CMK (cell line): ENCODE results near the gene CD96.
"Not testable (repeated sequence)": the region's sequence is repeated elsewhere in the genome, so short reads cannot be mapped to it uniquely, and the experiment has no call there.

ENCODE experiments used
- DNase-seq: peaks from one replicate; pipeline ENCODE4 v3.0.0-alpha.2; 2010; ENCODE audit warnings: low read depth

Gene CD96

DNA sequence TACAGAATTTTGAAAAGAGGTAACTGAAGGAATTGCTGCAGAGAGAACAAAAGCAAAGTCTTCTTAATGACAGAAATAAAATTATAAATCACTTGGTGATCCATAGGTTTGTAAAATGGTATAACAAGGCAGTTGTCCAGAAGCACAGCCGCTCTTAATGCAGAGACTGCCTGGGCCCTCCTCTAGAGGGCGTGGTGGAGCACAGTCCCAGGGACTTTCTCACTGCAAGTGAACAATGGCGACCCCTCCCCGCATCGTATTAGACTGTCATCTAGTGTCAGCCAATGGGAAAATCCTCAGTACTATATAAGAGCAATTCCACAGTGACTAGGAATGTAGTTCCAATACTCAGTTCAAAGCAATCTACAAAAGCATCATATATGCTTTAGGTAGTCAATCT is 79.5 kb downstream of the CD96 start:
- DNase-seq, result peak; percentile 8

DNA sequence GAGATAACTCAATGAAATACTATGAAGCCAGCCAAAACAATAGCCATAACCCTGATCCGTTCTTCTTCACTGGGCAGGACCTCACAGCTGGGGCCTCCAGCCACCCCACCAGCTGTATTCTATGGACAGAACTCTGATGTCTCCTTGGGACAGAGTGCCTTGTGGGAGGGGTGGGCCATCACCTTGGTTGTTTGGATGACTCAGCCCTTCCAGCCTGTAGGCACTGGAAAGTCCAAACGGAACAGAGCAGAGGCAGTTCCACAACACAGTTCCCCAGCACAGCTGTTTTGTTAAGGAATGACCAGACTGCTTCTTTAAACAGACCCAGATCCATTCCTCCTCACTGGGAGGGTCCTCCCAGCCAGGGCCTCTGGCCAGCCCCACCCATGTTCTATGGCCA is 85.1 kb downstream of the CD96 start:
- no peak for DNase-seq

DNA sequence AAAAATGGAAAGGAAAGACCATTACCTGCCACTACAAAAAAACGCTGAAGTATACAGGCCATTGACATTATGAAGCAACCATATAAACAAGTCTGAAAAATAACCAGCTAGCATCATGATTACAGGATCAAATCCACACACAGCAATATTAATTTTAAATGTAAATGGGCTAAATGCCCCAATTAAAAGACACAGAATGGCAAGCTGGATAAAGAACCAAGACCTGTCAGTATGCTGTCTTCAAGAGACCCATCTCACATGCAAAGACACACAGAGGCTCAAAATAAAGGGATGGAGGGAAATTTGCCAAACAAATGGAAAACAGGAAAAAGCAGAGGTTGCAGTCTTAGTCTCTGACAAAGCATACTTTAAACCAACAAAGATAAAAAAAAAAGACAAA is 87.0 kb downstream of the CD96 start:
- DNase-seq, result not testable (repeated sequence)

DNA sequence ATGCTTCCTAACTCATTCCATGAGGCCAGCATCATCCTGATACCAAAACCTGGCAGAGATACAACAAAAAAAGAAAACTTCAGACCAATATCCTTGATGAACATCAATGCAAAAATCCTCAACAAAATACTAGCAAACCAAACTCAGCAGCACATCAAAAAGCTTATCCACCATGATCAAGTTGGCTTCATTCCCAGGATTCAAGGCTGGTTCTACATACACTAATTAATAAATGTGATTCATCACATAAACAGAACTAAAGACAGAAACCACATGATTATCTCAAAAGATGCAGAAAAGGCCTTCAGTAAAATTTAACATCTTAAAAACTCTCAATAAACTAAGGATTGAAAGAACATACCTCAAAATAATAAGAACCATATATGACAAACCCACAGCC is 88.6 kb downstream of the CD96 start:
- not testable (repeated sequence) for DNase-seq

DNA sequence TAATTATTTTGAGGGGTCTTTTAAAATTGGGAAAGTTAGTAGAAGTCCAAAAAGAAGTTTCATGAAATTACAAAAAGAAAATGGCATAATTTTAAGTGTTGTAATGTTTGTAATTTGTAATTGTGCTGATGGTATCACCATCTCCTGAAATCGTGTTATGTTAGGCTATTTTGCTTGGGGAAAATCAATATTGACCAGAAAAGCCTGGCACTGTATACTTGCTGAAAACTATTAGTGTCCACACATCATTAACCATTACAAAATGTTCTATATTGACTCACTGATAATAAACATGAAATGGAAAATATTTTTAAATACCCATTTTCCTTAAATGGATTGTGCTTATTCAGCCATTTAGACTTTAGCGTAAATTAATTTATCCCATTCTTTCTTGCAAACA is 93.4 kb downstream of the CD96 start:
- no peak for DNase-seq

DNA sequence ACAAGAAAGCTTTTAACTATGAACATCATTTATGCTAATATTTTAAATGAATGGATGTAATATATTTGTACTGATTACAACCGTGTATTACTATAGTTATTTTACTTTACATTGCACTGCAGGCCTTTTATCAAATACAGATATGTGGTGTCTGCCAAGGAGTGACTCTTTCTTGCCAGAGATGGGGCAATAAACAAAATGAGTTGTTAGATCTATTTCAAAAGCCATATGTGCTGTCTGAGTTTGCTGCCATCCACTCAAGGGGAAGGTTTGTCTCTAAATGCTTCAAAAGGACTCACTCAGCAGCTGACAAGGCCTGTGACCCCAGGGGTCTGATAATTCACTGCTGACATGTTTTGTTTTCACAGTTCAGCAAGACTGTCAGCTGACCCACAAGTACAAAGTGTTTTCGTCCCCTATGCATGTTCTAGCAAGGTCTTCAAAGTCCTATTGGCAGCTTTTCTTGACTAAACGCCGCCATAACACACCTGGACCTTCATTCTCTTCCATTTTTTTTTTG is 94.4 kb downstream of the CD96 start:
- no peak for DNase-seq

DNA sequence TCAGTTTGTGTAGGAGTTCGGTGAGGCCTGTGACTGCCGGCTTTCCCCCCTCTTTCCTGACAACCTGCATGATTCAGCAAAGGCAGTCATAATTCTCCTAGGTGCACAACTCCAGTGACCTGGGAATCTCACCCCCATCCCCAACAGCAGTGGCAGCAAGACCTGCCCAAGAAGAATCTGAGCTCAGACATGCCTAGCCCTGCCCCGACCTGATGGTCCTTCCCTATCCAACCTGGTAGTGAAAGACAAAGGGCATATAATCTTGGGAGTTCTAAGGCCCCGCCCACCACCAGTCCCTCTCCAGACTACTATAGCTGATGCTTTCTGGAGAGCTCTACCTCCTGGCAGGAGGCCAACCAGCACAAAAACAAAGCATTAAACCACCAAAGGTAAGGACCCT is 97.3 kb downstream of the CD96 start:
- no peak for DNase-seq

DNA sequence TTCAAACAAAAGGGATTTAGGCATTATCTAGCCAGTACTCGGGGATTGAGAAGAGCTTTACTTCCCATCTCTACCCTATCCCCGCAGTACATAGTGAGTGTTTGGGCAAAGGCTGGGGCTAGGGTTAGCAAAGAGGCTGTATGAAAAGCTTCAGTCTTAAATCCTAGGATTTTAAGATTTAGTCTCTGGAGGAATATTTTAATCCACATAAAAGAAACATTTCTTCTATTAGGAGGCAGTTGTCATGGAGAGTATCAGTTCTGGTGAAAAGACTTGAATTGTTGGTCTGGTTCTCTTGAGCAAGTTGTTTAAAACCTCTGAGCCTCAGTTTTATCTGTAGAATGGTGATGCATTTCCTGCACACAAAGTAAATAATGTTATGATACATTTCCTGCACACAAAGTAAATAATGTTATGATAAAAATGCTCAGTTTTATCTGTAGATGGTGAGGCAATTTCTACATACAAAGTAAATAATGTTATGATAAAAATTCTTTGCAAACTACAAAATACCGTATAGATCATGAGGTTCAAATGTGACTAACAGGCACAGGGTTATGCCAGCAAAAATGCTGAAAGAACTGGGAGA is 107.1 kb downstream of the CD96 start:
- no peak for DNase-seq

DNA sequence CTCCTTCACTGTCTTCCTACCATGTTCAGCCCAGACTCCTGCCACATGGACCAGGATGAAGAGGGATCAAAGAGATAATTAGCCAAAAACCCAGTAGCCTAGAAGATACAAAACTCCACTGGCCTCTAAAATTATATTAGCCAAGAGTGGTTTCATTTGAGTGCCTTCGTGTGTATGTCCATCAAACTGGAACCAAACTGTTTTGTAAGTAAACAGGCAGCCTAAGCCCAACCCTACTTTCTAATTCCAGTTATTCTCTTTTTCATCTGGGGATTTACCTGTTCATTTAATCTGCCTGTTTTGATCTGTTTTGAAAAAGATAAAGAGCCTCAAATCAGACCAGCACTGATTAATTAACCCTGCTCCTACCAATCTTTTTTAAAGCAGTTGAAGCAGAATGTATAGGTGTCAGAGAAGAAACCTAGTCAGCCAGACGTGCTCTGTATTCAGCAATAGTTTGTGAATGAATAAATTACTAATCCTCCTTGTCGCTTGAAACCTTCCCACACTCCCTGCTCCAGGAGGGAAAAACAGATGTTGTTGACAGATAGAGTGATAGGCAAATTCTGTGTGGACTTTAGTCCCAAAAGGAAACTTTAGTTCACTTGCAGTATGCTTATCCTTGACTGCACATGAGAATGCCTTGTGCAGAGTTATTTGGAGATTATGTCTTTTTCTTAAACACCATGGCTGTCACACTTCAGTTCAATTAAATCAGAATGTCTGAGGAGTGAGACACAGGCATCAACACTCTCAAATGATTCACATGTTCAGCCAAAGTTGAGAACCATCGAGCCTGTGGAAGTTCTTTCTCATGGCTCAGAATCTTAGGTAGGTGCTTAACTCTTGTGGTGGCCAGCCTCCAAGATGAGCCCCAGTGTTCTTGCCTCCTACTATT is 108.6 kb downstream of the CD96 start:
- DNase-seq, result no peak

DNA sequence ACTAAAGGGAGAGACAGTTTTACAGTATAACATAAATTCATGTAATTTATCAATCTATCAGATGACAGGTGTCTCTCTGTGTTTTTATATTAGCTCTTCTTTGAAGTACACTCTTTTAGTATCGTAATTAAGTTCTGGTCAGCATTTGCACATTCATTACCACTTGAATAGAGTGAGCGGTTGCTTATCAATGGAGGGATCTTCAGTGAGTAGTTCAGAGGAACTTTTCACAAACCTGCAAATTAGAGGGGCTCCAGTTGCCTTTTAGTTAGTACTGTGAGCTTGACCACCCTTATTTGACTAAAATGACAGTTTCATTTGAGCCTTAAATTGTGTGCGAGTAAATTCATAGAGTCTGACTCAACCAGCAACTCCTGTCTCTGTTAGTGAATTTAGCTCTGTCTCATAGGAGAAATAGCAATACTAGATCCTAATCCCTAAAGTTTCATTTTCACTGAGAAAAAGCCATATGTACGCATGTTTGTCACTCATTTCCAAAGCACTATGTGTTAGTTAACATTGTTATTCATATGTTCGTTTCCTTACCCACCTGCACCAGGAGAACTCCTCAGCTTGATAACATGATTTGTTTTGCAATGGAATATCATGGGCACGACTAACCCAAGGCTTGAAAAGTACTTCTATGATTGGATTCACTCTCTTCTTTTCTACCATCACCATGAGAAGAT is 110.6 kb downstream of the CD96 start:
- DNase-seq, result no peak

DNA sequence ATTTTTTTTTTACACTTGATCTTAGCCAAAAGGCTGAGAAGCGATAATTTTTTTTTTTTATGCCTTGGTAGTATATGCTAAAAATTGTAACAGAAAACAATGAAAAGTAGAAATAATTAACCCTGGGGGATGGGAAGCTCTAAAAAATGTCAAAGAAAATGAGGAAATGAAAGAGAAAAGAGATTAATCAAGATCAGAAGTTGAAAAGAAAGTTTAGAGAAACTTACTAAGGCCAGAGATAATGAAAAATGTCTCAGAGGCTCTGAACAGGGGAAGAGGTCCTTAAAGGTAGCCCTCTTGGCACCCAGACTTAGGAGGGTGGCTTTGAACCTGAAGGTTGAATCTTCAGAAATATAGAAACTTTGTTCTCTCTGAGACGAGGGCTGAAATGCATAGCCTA is 111.8 kb downstream of the CD96 start:
- no peak for DNase-seq

DNA sequence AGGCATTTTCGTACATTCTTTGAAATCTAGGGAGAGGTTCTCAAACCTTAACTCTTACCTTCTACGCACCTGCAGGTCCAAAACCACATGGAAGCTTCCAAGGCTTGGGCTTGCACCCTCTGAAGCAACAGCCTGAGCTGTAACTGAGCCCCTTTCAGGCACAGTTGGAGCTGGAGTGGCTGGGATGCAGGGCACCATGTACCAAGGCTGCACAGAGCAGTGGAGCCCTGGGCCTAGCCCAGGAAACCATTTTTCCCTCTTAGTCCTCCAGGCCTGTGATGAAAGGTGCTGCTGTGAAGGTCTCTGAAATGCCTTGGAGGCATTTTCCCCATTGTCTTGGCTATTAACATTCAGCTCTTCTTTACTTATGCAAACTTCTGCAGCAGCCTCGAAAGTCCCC is 120.0 kb downstream of the CD96 start:
- DNase-seq, result no peak

DNA sequence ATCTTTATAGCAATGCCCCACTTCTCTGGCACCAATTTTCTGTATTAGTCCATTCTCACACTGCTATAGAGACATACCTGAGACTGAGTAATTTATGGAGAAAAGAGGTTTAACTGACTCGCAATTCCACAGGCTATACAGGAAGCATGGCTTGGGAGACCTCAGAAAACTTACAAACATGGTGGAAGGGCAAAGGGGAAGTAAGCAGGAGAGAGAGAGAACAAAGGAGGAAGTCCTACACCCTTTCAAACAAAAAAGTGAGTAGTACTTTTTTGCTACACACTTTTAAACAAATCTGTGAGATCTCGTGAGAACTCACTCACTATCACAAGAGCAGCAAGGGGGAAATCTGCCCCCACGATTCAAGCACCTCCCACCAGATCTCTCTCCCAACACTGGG is 120.9 kb downstream of the CD96 start:
- DNase-seq, result no peak

DNA sequence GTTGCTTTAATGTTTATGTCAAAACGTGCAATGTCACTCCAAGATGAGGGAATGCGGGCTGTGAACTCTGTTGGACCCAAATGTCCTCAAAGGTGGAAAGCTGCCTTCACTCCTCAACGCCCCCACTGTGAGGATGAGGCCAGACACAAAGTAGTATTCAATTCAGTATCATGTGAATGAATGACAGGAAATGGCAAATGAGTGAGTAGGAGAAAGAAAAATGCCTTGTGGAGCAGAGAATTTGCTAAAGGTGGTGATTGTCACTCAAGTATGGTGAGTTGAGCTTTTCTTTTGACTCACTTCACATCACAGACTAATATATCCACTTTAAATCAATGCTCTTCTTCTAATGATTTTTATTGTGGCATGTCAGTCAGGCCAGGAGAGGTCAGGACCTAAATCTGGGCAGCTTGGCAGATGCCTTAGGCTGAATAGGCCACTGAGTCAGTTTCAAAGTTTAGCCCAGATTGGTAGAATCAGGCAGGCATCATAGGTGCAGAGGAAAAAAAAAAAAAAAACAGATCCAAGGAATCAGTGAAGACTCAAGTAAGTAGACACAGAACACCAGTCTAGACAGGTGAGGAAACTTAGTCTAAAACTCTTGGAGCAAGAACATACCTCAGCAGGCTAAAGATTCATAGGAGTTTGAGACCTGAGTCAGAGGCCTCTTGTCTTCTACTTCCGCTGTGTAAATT is 124.2 kb downstream of the CD96 start:
- no peak for DNase-seq

DNA sequence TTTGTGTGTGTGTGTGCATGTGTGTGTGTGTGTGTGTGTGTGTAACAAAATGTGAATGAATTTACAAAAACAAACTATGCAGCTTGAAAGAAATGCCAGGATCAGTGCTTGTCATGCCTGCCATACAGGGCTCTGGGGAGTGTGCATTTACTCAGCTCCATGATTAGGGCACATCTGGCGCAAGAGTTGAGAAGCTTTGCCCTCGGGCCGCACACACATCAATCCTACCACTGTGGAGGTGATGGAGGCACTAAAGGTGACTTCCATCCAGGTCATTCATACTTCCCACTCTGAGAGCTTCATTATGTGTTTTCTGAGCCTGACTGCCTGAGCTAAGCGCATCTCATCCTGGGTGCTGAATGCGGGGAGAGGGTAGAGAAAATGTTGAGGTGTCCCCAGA is 125.2 kb downstream of the CD96 start:
- DNase-seq, result no peak

DNA sequence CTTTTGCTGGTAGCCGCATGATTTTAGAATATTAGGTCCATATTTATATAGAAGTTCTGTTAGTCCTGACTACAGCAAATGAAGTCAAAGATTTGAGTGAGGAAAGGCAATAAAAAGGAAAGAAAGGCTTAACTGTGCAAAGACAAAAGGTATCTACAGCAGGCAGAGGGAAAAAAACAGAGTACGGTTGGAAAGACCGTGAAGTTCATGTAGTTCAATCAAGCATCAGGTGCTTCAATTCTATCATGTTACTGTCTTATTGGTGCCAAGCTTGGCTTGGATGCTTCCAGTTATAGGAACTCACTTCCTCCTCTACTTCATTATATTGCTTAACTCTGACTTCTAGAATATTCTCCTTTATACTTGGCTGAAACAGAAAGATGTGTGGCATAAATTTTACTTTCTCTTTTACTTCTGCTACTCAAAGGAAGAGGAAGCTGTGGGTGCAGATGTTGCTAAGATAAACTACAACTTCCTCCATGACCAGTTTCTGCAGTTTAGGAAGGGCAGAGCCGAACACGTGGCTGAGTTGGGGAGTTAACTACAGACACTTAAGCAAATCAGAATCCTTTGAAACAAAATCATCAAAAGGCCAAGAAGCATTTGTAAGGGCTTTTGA is 125.7 kb downstream of the CD96 start:
- DNase-seq, result peak; percentile 63

DNA sequence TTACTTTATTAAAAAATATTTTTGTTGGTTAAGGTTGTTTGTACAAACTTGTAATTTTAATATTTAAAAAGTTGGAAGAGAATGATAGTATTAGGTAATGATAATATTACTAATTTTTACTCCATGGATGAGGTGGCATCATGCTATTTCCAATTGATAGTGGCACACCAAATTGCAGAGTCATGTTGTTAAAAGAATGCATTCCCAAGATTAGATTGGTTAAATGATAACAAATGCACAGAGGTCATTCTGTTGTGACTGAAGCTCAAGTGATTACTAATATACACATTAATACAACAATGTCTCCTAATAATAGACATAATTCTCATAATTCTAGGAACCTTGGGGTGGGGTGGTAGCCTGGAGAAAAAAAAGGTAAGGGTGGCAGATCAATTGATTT is 126.3 kb downstream of the CD96 start:
- DNase-seq, result no peak

DNA sequence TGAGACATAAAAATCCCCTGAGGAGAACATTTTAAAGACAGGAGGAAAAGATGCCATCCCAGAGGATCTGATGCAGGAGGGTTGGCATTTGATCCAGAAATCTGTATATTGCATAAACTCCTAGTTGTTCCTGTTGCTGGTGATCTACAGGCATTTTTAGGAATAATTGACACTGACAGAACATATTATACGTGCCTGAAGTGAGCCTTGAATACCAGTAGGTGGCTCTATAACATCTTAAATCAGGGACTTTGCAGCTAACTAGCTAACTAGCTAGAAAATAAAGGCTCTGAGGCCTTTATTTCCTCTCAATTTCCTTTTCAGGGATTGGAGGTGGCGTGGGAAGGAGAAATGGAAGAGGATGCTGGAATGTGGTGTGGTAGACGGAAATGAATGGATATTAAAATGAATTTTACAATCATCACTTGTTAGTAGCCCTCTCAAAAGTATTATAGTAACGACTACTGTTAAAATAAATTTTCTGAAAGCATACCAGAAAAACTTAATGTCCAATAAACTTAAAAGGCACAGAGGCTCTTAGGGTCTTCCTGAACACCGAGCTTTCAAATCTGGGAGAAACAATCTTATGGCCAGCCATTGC is 127.0 kb downstream of the CD96 start:
- DNase-seq, result no peak

DNA sequence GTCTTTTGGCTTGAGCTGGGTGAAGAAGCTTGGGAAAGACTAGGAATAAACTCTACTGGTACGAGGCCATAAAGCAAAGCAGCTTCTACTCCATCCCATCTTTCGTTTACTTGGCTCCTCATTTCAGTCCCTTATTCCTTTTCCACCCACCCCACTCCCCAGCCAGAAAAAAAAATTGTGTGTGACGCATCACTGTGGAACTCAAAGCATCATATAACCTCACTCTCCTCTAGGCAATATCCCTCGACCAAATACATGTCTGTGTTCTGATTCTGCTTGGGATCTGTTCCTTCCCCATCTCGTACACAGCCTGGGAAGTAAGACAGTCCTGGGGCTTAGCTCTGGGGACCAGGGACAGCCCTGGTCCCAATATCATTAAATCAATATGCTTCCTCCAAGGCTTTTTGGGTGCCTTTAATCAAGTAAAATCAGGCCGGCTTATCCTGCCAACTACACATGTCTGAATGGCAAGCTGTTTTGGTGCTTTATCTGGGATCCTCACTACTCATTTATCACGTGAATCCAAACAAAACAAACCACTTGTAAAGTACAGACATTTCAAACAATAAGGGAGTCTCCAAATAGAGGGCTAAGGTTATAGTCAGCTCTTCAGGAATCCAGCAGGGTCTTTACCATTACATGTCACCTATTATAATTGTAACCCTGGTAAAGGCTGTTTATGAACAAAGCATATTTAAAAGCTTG is 128.1 kb downstream of the CD96 start:
- no peak for DNase-seq

DNA sequence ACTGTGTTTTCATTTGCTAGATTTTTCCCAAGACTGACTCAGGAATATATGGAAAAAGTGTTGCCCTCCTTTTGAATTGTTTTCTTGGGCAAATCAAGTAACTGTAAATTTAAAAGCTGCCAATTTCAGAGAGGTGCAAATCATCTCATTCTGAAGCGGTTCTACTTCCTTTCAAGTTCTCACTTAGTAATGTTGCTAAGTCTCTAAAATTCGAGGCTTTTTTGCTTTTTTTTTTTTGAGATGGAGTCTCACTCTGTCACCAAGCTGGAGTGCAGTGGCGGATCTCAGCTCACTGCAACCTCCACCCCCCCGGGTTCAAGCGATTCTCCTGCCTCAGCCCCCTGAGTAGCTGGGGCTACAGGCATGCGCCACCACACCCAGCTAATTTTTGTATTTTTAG is 130.5 kb downstream of the CD96 start:
- not testable (repeated sequence) for DNase-seq

DNA sequence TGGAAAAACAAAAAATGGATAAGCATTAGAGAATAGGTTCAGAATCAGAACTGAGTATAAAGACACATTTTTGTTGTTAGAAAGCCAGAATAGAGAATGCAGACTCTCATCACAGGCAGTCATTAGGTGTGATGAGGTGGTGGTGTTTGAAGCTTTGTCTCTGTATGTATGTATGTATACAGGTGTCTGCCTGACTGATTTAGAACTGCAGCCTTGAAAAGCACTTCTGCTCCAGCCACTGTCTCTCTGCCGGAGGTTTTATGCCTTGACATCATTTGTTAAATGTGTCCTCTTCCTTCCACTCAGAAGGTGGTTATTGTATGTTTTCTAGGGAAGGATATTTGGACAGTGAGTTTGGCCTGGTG is 133.8 kb downstream of the CD96 start:
- DNase-seq, result no peak
